GM19372 (cell line): ENCODE results near the gene VPS35.

Experiments
- ATAC-seq: cut with Tn5 transposase; IDR thresholded peaks from one replicate; pipeline ENCODE4 v1.9.1; 2021; ENCODE audit warnings: mild to moderate bottlenecking, low read depth, moderate library complexity; ENCODE audit not compliant: unreplicated experiment

VPS35 gene

GRCh38 chr16:46688654-46689364 is at the start of gene VPS35:
VPS35 (minus strand) TSS chr16:46689178; CDS start chr16:46689133, 45 bp downstream.
- ATAC-seq: peak; percentile 83

DNA sequence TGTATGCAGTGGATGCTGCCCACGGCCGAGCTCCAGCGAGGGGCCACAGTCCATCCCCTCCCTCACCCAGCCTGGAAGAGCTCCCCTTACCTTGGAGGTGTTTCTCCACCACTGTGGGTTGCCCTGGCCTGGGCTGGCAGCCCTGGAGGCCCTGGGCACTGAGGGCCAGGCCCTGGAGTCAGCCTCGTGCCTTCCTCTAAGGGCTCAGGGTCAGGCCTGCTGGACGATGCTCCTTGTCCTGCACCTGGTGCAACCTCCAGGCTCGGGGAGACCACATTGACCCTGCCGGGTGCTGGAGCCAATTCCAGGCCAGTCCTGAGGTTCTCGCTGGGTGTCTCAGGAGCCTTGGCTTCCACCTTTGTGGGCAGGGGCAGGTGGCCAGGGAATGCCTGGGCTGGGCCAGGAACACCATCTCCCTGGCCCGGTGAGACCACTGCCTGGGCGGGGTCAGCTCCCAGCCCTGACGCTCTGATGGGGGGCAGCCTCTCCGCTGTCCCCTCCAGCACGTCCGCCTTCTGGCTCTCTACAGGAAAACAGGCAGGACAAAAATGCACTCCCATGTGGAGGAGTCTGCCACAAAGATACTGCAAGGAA is 48.7 kb upstream of the VPS35 start:
- no peak for ATAC-seq

DNA sequence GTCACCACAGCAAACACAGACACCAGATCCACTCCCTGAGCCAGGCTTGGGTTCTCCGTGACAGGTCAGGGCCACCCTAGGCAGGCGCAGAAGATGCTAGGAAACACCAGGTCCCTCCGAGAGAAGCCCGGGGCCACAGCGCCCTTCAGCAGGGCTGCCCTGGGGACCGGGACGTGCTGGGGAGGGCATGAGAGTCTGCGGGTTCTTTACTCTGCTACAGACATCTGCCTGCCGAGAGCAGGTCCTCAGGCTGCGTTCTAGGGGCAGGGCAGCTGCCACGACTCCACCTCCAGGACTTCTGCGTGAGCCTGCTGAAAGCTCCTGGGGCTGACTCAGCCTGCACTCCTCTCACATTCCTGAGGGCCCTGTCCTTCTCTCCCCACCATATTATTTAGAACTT is 47.7 kb upstream of the VPS35 start:
- no peak for ATAC-seq

- ATAC-seq: no peak
Measured at GRCh38 chr16:46733319-46733830, 44.4 kb upstream of the VPS35 start.

DNA sequence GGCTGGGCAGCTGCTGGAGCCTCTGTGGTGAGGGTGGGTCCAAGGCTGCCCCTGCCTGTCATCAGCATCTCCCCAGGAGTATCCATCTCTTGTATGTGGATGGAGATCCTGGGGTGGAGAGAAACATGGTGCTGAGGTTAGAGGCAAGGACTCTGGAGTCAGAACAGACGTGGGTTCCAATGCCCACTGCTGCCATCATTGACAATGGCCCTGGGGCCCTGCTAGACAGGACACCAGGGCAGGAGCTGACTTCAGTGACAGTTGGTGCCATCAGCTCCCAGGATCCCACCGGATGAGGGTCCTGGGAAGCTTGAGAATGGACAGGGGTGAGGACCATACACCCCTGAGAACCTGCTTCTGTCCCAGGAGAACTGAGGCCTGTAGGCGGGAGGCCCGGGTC is 43.6 kb upstream of the VPS35 start:
- ATAC-seq: no peak

- ATAC-seq: no peak
Measured at GRCh38 chr16:46731691-46732555, 42.9 kb upstream of the VPS35 start.

GRCh38 chr16:46730801-46731690 is 42.1 kb upstream of the VPS35 start:
- ATAC-seq: no peak

GRCh38 chr16:46730126-46730525 is 41.1 kb upstream of the VPS35 start:
- ATAC-seq: no peak

- ATAC-seq: no peak
Measured at GRCh38 chr16:46729326-46729995, 40.5 kb upstream of the VPS35 start.

- ATAC-seq: no peak
Measured at GRCh38 chr16:46728806-46729205, 39.8 kb upstream of the VPS35 start.

DNA sequence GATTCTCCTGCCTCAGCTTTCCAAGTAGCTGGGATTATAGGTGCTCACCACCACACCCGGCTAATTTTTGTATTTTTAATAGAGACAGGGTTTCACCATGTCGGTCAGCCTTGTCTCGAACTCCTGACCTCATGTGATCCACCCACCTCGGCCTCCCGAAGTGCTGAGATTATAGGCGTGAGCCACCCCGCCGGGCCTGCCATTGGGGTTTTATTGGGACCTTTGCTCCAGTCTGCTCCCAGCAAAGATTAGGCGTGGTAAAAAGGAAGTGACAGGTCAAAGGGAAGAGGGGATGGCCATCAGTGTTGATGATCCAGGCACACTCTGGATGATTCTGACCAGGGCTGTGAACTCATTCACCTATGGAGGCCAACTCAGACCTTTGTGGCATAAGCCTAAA is 38.7 kb upstream of the VPS35 start:
- ATAC-seq: no peak

DNA sequence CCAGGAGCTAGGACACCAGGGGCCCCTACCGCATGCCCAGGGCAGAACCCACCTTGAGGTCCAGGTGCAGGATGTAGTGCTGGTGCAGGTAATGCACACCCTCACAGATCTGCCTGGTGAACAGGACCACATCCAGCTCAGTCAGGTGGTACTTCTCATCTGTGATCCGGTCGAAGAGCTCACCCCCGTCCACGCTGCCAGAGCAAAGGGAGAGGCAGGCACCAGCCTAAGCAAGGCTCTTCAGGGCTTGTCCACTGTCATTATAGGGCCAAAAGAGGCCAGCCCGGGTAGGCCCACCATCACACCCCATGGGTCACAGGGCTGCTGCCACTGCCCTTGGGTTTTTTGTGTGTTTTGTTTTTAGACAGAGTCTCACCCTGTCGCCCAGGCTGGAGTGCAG is 38.2 kb upstream of the VPS35 start:
- ATAC-seq: no peak

GRCh38 chr16:46721885-46722284 is 32.9 kb upstream of the VPS35 start:
- ATAC-seq: no peak

DNA sequence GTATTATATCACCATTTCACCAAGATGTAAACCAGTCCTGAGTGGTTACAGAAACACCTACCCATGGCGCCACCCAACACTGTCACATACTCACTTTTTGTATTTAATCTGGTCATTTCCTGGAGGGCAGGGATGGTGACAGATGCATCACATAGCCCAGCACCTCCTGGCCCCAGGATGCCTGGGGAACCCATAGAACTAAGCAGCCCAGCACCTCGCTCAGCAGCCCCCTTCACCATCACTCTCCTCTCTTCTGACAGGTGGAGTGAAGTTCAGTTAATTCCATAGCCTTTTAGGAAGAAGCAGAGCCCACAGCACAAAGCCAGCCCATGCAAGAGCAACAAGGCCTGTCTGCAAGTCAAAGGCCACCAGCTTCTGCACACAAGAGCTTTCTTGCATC is 31.6 kb upstream of the VPS35 start:
- no peak for ATAC-seq

GRCh38 chr16:46719528-46719927 is 30.6 kb upstream of the VPS35 start:
- no peak for ATAC-seq

DNA sequence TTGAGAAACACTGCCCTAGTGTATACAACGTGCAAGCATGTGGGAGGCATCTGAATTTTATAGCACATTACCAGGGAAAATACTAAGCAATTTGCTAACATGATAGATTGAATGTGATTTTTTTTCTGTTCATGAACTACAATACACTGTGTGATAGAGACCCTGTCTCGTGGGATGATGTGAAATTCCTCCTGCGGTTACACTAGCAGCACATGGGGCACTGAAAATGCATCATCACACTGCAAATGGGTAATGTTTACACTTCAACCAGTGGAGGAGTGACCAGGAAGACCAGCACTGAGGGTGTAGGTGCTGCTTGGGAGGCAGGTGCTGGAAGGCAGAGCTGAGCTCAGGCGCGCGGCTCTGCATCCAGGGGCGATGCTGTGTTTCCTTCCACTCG is 29.2 kb upstream of the VPS35 start:
- no peak for ATAC-seq

GRCh38 chr16:46717692-46718091 is 28.7 kb upstream of the VPS35 start:
- no peak for ATAC-seq

DNA sequence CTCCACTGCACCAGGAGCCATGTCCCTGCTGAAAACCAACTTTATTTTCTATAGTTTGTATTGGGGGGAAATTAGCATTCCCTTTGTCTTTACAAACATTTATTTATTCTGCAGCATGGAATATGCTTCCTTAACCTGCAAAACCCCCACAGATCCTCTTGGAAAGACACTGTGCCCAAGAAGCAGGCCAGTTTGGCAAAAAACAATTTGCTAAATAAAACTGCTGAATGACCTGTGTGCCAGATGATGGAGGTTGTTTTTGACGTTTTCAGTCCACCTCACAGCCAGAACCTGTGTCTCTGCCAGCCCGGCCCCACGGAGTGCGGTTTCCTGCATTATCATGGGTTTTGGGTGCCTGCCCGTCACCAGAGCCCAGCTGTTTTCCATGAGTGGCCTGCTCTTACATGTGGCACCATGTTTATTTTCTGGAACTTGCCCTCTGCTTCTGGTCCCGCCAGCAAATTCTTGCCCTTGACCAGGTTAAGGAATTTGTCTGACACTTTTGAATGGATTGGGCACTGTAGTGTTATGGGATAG is 26.9 kb upstream of the VPS35 start:
- no peak for ATAC-seq

DNA sequence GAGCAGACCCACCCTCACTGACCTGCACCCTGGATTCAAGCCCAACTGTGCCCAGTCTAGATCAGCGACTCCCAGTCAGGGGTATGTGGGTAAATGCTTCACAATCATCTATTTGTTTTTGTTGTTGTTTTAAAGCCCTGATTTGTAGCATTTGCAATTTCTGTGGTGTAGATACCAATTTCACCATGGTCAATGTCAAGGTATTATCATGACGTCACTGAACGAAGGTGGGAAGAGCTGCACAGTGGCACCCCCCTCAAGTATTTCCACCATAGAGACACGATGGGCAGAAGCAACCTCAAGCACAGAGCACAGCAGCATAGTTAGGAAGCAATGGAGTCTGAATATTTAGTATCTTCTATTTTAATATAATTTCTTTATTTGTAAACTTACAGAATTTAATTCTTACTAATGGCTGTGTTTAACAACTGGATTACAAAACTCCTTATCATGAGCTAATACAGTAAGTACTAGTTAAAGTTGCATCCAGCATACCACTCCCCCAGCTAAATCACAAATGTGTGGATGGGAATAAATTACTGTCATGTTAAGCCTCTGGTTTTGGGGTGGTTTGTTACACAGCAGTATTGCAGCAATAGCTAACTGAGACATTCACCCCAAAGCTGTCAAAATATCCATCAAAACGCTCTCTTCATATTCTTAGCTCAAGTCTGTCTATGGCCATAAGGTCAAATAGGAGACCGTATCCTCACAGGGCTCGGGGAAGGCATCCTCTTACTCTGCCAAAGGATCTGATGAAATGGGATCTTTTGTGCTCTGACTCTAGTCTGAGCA is 26.0 kb upstream of the VPS35 start:
- no peak for ATAC-seq
